T-helper 2 cell treated with Interferon-gamma antibody and Interleukin-4, amounts not matched to agents 5 μg/mL and 100 μg/mL, for 36 hours (primary cell): ENCODE results near the gene GRB2.

ENCODE experiments used
- DNase-seq: peaks from one replicate; pipeline ENCODE4 v3.0.0; 2021; ENCODE audit warnings: low spot score
- H3K27ac Mint-ChIP-seq: one replicate; pipeline ENCODE4 v1.8.0; 2021; ENCODE audit warnings: mild to moderate bottlenecking, mixed read lengths
- H3K27me3 Mint-ChIP-seq: one replicate; pipeline ENCODE4 v1.8.0; 2021; ENCODE audit warnings: low read depth, mixed read lengths
- H3K36me3 Mint-ChIP-seq: one replicate; pipeline ENCODE4 v1.8.0; 2021; ENCODE audit warnings: low read depth, mixed read lengths
- H3K4me1 Mint-ChIP-seq: one replicate; pipeline ENCODE4 v1.8.0; 2021; ENCODE audit warnings: low read depth, mixed read lengths
- H3K4me3 Mint-ChIP-seq: one replicate; pipeline ENCODE4 v1.8.0; 2022; ENCODE audit warnings: mild to moderate bottlenecking, moderate library complexity, mixed read lengths
- H3K9me3 Mint-ChIP-seq: one replicate; pipeline ENCODE4 v1.8.0; 2021; ENCODE audit warnings: mixed read lengths

The GRB2 gene

DNA sequence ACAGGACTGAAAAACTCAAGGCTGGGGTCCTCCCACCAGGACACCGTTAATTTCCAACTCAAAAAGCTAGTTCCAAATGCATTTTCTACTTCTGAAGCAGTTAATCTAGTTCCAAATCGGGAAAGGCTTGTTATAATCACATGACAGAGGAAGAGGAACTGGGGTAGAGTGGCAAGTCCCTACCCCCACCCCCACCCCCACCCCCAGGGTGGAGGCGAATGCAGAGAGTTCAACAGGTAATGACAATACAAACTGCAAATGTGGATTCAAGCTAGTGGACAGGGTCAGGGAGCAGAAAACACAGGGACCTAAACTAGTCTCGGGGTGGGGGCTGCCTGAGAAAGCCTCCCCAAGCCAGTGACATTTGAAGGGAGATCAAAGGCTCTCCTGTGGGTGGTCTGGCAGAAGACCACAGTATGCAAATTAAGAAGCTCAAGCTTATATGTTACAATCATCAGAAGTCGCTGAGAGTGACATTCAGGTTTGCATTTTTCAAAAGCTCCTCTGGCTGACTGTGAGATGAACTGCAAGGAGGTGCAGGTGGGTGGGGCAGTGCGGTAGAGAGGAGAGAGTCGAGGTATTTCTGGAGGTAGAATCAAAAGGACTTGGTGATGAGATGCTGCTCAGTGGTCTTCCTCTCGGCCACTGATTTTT lies 59.8 kb downstream of the GRB2 start:
- DNase-seq: peak; percentile 33
- peaks cover 65% of the 10 kb centered on the region for H3K4me1 Mint-ChIP-seq
- peaks cover 11% of the 10 kb centered on the region for H3K36me3 Mint-ChIP-seq

DNA sequence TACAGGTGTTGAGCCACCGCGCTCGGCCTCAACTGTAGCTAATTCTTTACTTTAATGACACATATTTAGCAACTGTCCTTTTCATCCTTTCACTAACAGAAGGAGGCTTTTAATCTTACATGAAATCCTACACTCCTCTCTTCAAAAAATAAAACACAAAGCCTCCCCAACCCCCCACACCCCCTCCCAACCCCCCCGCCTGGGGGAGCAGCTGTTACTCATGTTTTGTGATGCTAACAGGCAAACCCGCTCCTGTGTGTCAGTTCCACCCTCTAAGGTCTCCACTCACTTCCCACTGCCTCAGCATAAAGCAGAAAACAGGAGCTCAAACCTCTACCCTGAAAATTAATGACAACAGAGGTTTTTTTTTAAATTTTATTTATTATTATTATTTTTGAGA lies 60.8 kb downstream of the GRB2 start:
- Mint-ChIP-seq H3K9me3 (no peaks in the 10 kb centered on the region), H3K27ac (peak overlapping the region; percentile 42), H3K36me3 (peaks cover 17% of the 10 kb centered on the region), H3K4me1 (peaks cover 66% of the 10 kb centered on the region), H3K27me3 (no peaks in the 10 kb centered on the region), H3K4me3 (peak overlapping the region; percentile 54)
- no peak for DNase-seq

More for the DNA sequence above, 59.8 kb downstream of the GRB2 start:
- H3K27me3 Mint-ChIP-seq: no peaks in the 10 kb centered on the region
- peak overlapping the region; percentile 91 for H3K27ac Mint-ChIP-seq
- H3K9me3 Mint-ChIP-seq: no peaks in the 10 kb centered on the region
- peak overlapping the region; percentile 77 for H3K4me3 Mint-ChIP-seq

GRCh38 chr17:75342996-75343395 lies 62.5 kb downstream of the GRB2 start:
- DNase-seq: no peak
- H3K9me3 Mint-ChIP-seq: no peaks in the 10 kb centered on the region
- peak overlapping the region; percentile 79 for H3K4me3 Mint-ChIP-seq

GRCh38 chr17:75341784-75342486 lies 63.5 kb downstream of the GRB2 start:
- H3K9me3 Mint-ChIP-seq: no peaks in the 10 kb centered on the region
- H3K4me1 Mint-ChIP-seq: peaks cover 62% of the 10 kb centered on the region
- H3K27ac Mint-ChIP-seq: peak overlapping the region; percentile 78
- H3K4me3 Mint-ChIP-seq: peak overlapping the region; percentile 79
- no peak for DNase-seq
- H3K27me3 Mint-ChIP-seq: no peaks in the 10 kb centered on the region
- H3K36me3 Mint-ChIP-seq: peaks cover 17% of the 10 kb centered on the region

More at GRCh38 chr17:75342996-75343395, 62.5 kb downstream of the GRB2 start:
- Mint-ChIP-seq H3K27me3 (no peaks in the 10 kb centered on the region), H3K27ac (peak overlapping the region; percentile 78), H3K36me3 (peaks cover 17% of the 10 kb centered on the region), H3K4me1 (peaks cover 68% of the 10 kb centered on the region)

- Mint-ChIP-seq H3K36me3 (peaks cover 18% of the 10 kb centered on the region), H3K27ac (peak overlapping the region; percentile 90), H3K4me1 (peaks cover 66% of the 10 kb centered on the region), H3K27me3 (no peaks in the 10 kb centered on the region), H3K4me3 (peak overlapping the region; percentile 85), H3K9me3 (no peaks in the 10 kb centered on the region)
- no peak for DNase-seq
Observed at GRCh38 chr17:75340631-75341030, 64.8 kb downstream of the GRB2 start.

GRCh38 chr17:75339971-75340370 lies 65.5 kb downstream of the GRB2 start:
- peak overlapping the region; percentile 85 for H3K4me3 Mint-ChIP-seq
- H3K4me1 Mint-ChIP-seq: peaks cover 66% of the 10 kb centered on the region
- peaks cover 23% of the 10 kb centered on the region for H3K36me3 Mint-ChIP-seq
- no peaks in the 10 kb centered on the region for H3K27me3 Mint-ChIP-seq
- DNase-seq: no peak
- H3K27ac Mint-ChIP-seq: peak overlapping the region; percentile 90
- no peaks in the 10 kb centered on the region for H3K9me3 Mint-ChIP-seq

- H3K4me1 Mint-ChIP-seq: peaks cover 70% of the 10 kb centered on the region
- H3K36me3 Mint-ChIP-seq: peaks cover 25% of the 10 kb centered on the region
- DNase-seq: no peak
- H3K9me3 Mint-ChIP-seq: no peaks in the 10 kb centered on the region
- peak overlapping the region; percentile 89 for H3K27ac Mint-ChIP-seq
- no peaks in the 10 kb centered on the region for H3K27me3 Mint-ChIP-seq
- H3K4me3 Mint-ChIP-seq: peak overlapping the region; percentile 70
Observed at GRCh38 chr17:75338335-75338734, 67.1 kb downstream of the GRB2 start.

DNA sequence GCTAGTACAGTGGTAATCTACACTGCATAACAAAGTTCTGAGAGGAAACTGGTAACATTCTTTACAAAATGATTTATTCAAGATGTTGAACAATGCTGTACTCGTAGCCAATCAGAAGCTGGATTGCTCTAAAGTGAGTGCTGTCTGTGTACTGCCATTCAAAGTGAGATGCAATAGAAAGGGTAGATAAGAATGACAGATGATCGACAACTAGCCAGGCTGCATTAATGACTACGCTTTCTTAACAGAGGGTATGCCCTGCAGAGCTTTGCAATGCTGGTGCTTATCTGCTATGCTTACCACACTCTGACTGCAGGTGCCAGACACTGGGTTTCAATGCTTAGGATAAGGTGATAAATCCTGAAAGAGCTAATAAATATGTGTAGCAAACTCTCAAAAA lies 70.2 kb downstream of the GRB2 start:
- Mint-ChIP-seq H3K27me3 (no peaks in the 10 kb centered on the region), H3K4me1 (peaks cover 75% of the 10 kb centered on the region), H3K4me3 (peak overlapping the region; percentile 23), H3K36me3 (peaks cover 35% of the 10 kb centered on the region), H3K9me3 (no peaks in the 10 kb centered on the region), H3K27ac (peak overlapping the region; percentile 41)
- no peak for DNase-seq

GRCh38 chr17:75334723-75335122 lies 70.8 kb downstream of the GRB2 start:
- Mint-ChIP-seq H3K27ac (peak overlapping the region; percentile 41), H3K4me3 (peak overlapping the region; percentile 6), H3K36me3 (peaks cover 33% of the 10 kb centered on the region), H3K4me1 (peaks cover 71% of the 10 kb centered on the region), H3K27me3 (no peaks in the 10 kb centered on the region), H3K9me3 (no peaks in the 10 kb centered on the region)
- no peak for DNase-seq

DNA sequence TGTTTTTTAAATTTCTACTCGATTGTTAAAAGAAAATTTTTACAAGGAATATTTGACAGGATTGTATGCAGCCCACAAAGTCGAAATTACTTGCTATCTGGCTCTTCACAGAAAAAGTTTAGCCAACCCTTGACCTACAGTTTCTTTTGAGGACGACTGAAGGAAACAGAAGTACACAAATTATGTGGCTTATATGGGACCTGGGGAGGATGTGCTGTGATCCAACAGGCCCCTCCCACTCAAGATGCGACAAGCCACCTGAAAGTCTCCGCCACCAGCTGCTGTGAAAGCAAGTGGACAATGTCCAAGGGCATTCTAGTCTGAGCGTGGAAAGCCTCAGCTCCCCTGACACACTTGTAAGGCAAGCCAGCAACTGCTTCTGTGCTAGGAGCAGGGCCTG lies 73.8 kb downstream of the GRB2 start:
- H3K9me3 Mint-ChIP-seq: no peaks in the 10 kb centered on the region
- H3K4me3 Mint-ChIP-seq: peak overlapping the region; percentile 27
- H3K27me3 Mint-ChIP-seq: no peaks in the 10 kb centered on the region
- peaks cover 42% of the 10 kb centered on the region for H3K36me3 Mint-ChIP-seq
- H3K27ac Mint-ChIP-seq: peak overlapping the region; percentile 41
- H3K4me1 Mint-ChIP-seq: peaks cover 73% of the 10 kb centered on the region
- no peak for DNase-seq

- Mint-ChIP-seq H3K27ac (peak overlapping the region; percentile 50), H3K4me1 (peaks cover 63% of the 10 kb centered on the region), H3K27me3 (no peaks in the 10 kb centered on the region), H3K36me3 (peaks cover 52% of the 10 kb centered on the region), H3K4me3 (peak overlapping the region; percentile 1), H3K9me3 (no peaks in the 10 kb centered on the region)
- no peak for DNase-seq
Observed at GRCh38 chr17:75327757-75328156, 77.7 kb downstream of the GRB2 start.

GRCh38 chr17:75326226-75326848 lies 79.1 kb downstream of the GRB2 start:
- DNase-seq: no peak
- Mint-ChIP-seq H3K27ac (peak overlapping the region; percentile 69), H3K4me3 (no peak overlapping the region), H3K27me3 (no peaks in the 10 kb centered on the region), H3K36me3 (peaks cover 46% of the 10 kb centered on the region), H3K9me3 (no peaks in the 10 kb centered on the region), H3K4me1 (peaks cover 50% of the 10 kb centered on the region)

- Mint-ChIP-seq H3K4me3 (no peak overlapping the region), H3K36me3 (peaks cover 45% of the 10 kb centered on the region), H3K27me3 (no peaks in the 10 kb centered on the region), H3K4me1 (peaks cover 45% of the 10 kb centered on the region), H3K27ac (peak overlapping the region; percentile 69), H3K9me3 (no peaks in the 10 kb centered on the region)
- no peak for DNase-seq
Observed at GRCh38 chr17:75325827-75326225, 79.7 kb downstream of the GRB2 start.

GRCh38 chr17:75325348-75325747 lies 80.1 kb downstream of the GRB2 start:
- Mint-ChIP-seq H3K27me3 (no peaks in the 10 kb centered on the region), H3K27ac (peak overlapping the region; percentile 69), H3K36me3 (peaks cover 46% of the 10 kb centered on the region), H3K4me3 (no peak overlapping the region), H3K4me1 (peaks cover 40% of the 10 kb centered on the region), H3K9me3 (no peaks in the 10 kb centered on the region)
- DNase-seq: no peak
